ENCODE measurements around the gene INTS6L.

Gene INTS6L

GRCh38 chrX:135629342-135629741 is 108.9 kb downstream of the INTS6L start:
- DNase-seq = no peak

All from stimulated activated CD4-positive, alpha-beta T cell treated with anti-CD3 and anti-CD28 coated beads, Interleukin-4, amount 100 ng/mL, for 1 hour (primary cell).